Measurements from ENCODE around the gene PDZD8.
"Not testable (repeated sequence)": the region's sequence is repeated elsewhere in the genome, so short reads cannot be mapped to it uniquely, and the experiment has no call there.

Gene PDZD8

DNA sequence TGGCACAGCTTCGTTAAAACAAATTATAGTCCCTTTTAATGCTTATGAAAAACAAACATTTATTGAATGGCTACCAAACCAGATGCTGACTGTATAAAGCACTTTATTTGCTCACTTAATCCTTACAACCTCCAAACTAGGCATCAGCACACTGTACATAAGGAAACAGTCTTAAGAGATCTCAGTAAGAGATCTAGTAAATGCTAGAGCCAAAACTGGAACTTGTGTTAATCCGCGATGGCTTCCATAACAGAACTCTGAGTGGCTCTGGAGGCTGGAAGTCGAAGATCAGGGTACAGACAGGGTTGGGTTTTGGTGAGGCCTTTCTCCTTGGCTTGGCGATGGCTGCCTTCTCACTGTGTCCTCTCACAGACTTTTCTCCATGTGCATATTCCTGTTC, 27.0 kb downstream of the PDZD8 start:
- peak; percentile 42 for DNase-seq

DNA sequence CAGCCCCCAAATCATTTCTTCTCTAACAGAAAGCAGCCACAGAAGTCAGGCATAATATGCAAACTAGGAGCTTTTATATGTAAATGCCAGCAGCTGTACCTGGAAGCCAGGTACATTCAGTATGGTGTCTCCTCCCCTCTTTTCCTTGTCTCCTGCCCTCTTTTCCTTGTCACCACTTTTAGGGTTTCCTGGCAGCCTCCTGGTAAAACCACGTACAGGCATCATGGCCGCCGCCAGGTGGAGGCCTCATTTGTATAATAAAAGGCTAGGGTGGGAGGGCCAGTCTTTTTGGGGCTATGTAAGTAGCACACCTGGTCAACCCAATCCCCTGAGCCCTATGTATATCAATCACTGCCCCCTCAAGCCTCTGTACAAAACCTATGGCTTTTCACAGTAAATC, 28.7 kb downstream of the PDZD8 start:
- DNase-seq, result no peak

DNA sequence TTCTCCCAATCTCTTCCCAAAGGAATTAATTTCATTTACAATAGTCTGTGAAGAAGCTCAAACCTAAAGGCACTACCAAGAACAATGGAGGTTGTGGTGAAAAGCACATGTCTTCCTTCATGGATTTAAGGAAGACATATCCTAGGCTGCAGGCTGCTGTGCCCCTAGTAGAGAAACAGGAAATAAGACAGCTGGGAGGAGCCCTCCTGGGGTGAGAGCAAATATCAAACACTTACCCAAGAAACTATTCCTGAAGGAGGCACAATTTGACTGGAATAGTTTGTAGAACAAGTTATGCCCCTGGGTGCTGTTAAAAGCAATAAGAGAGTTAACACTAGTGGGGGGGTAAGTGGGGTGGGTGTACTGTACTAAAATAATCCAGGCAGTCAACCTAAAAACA, 30.1 kb downstream of the PDZD8 start:
- DNase-seq, result no peak

DNA sequence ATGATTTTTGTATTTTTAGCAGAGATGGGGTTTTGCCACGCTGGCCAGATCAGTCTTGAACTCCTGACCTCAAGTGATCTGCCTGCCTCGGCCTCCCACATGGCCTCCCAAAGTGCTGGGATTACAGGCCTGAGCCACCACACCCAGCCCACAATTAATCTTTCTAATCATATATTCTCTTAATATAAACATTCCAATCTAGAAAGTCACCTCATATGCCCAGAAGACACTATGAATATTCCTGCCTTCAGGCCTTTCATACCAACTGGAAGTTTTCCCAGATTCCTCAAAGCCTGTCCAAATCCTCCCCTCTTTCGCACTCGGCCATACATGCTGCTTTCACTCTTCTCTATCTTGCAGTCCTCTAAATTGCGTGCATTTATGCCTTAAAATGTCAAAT, 32.6 kb downstream of the PDZD8 start:
- no peak for DNase-seq

DNA sequence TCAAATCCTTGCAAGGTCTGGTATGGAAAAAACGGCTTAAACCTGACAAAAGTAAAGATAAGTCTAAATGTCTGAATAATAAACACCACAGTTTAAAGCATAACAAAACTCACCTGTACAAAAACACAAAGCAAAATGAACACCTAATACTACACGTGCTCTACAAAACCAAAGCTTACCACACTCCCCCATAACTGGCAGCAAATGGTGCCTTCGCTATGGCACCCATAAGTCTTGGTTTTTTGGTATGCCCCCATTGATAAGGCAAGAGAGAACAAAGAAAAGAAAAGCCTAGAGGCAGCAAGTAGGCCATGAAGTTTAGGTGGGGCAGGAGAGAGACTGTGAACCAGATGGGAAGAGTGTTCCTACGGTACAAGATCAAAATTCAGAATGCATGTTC, 34.2 kb downstream of the PDZD8 start:
- no peak for DNase-seq

DNA sequence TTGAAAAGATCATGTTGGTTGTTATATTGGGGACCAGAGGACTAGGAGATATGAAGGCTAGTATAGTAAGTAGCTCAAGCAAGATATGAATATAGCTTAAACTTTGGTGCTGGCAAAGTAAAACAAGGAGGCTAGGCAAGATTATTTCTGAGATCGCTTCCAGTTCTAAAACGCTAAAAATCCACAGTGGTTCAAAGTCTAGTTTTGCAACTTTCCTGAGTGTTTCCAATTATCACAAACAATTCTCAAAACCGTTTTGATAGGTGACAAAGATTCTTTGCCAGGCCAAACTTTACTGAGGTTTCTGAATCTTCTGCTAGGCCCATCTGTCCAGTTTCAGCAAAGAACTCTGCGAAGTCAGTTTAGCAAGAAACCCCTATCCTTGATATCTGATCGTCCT, 35.3 kb downstream of the PDZD8 start:
- DNase-seq, result no peak

DNA sequence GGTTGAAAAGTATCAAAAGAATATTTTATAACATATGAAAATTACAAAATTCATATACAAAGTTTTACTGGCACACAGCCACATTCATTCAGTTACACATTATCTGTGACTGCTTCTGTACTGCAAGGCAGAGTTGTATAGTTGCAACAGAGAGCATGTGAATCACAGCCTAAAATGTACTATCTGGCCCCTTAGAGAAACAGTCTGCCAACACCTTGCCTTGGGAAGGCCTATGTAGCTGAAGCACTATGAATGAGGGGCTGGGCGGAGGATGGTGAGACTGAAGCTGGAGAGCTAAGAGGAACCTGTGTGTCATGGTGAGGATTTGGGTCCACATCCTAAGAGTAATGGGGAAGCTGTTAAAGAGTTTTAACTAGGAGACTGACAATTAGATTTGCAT, 35.7 kb downstream of the PDZD8 start:
- DNase-seq, result peak; percentile 62

DNA sequence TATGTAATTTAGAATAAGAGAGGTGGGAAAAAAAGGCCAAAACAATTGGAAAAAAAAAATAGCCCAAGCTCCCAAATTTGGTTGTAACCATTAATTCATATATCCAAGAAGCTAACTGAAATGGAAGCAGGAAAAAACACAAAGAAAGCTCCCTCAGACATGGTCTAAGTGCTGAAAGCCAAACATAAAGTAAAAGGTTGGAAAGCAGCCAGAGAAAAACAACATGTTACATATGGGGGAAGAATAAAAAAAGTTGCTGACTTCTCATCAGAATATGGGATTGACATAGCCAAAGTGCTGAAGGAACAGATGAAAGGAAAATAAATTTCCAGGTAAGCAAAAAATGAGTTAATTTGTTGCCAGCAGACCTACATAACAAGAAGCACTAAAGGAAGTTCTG, 40.3 kb downstream of the PDZD8 start:
- peak; percentile 61 for DNase-seq

DNA sequence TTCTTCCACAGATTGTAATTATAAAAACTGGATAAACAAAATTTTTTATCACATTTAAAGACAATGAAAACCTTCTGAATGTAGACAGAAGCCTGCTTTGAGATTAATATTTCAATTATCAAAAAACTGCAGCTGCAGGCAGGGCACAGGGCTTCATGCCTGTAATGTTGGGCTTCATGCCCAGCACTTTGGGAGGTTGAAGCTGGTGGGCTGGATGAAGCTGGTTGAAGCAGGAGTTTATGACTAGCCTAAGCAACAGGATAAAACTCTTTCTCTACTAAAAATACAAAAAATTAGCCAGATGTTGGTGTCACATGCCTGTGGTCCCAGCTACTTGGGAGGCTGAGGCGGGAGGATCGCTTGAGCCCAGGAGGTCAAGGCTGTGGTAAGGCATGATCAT, 41.2 kb downstream of the PDZD8 start:
- DNase-seq, result peak; percentile 89

DNA sequence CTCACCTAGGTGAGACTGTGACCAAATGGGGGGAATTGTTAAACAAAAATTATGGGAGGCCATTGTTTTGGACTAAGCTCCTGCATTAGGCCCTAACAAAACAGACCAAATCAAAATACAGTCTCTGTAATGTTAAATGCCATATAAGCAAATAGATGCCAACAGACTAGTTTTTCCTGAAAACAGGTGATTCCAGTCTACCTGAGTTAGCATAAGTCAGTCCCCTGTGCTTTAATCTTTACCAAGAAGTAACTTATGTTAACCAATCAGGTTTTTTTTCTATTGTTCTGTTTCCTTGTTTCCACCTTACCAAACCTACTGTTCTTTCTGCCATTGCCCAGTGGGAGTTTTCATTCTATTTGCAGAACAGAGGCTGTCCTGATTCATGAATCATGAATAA, 48.0 kb downstream of the PDZD8 start:
- DNase-seq, result no peak

DNA sequence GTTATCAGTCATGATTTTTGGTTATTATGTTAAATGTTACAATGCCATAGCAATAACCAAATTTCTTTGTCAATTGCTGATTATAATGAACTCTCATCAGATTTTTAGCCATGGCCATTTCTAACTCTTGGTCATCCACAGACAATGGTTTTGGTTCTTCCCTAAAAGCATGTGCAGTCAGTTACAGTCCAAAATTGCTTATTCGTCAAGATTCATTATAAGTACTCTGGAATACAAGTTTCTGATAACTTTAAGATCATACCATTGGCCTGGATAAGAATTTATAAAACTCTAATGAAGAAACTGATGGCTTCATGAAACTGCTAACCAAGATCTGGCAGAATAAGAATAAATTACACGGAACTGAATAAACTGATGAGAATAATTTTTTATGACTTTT, 50.9 kb downstream of the PDZD8 start:
- DNase-seq, result no peak

DNA sequence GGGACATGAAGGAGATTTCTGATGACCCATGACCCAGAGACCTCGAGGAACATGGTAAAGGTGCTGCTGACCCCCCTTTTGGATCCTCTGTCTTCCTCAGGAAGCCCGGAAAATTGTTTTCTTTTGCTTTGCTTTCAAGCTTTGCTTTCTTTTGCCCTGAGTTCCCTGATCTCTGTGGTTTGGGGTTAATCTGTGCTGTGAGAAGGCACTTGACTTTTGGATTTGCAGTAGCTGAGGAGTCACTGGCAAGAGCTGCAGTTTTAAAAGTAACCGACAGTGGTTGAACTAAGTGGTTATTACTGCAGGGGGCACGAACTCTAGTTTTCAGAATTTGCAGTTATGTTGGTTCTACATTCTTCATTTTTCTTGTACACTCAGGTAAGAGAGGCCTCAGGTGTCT, 53.0 kb downstream of the PDZD8 start:
- peak; percentile 53 for DNase-seq

DNA sequence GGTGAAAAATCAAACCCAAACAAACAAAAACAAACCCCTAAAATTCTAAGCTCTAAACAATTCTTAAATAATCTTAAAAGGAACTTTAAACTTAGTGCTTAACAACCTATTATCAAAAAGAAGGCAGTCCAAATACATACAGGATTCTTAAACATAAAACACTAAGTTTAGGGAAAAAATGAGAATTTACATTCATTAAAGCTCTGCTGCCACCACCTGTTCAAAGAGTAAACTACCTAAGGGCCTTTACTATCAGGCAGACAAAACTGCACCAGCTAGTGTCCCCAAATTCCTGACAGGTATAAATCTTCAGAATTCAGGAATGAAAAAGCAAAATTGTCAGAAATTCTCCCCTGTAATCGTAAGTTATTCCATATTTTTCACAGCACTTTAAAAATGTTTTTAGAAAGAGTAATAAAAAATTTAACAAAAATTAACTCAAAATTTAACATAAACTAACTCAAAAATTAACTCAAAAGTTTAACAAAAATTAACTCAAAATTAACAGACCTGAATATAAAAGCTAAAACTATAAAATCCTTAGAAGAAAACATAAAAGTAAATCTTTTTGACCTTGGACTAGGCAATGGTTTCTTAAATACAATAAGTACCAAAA, 55.1 kb downstream of the PDZD8 start:
- DNase-seq, result peak; percentile 77

DNA sequence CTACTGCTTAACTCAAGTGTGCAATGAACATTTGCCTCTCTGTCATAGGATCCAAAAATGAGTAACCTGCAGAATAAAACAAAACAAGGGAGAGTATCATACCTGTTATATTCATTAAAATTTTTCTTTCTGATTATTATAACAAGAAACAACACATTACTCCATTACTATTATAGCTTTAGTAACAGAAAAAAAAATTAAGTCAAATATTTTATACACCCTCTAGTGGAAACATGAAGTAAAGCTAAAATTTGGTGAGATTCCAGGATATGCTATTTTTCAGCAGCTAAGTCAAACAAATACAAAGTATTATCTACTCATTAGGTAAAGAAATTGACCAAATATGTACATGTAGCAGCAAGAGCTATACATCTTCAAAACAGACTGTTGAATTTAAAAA, 56.3 kb downstream of the PDZD8 start:
- peak; percentile 51 for DNase-seq

DNA sequence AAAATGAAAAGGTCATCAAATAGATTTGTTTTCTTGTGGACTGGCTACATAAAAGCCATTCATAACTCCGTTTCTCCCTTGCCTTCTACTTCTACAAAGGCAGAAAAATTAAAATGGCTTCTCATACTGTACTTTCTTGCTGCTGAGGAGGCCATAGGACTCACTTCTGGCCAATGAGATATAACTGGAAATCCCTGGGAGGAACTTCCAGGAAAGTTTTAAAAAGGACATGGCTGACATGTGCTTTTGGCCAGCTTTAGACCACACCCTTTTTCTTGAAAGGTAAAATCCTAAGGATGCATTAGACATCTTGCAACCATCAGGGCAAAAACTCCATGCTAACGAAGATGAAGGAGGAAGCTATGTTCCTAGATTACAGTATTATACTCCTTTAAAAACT, 58.5 kb downstream of the PDZD8 start:
- no peak for DNase-seq

DNA sequence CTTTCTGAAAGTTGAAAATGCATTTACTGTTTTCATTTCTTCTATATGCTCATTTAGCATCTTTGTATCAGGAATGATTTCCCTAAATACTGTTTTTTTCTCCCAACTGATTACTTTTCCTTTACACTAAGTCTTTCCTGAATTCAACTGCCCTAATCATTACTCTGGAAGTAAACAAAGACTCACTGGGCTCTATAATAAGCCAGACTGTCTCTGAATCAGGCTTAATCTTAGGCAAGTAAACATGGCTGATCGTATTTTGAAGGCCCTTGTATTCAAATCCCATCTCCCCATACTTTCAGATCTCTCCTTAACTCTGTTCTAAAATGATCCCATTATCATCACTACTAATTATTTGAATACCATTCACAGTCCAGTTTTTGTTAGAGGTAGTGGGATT, 61.6 kb downstream of the PDZD8 start:
- DNase-seq, result no peak

DNA sequence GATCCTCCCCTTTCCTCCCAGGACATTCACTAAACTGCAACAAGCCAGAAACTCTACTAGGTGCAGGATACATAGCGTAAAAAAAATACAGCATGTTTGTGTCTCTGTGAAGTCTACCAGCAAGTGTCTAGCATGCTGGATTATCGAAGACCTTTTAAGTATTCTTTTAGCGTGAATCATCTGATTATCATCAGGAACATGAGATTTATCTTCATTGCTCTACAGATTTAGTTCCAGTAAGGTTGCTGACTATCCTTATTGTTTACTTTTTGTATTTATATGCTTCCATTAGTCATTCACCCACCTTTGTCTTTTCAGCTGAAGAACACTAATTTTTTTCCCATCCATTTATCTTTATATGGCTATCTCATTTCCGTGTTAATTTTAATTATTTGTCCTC, 62.8 kb downstream of the PDZD8 start:
- DNase-seq, result no peak

DNA sequence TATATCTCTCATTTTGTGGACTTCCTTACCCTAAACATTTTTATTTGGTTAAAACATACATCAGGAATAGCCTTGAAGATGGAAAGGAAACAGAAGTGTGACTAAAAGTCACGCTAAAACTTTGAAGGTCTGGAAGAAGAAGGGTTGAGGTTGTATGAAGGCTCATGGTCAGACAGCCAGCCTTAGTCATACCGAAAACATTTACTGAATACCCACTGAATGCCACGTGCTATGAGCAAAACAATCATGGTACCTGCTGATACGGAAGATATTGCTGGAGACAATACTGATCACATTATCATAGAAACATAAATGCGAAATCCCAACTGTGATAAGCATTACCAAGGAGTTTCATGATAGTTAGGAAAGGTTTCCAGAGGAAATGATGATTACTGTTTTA, 64.0 kb downstream of the PDZD8 start:
- DNase-seq, result no peak

DNA sequence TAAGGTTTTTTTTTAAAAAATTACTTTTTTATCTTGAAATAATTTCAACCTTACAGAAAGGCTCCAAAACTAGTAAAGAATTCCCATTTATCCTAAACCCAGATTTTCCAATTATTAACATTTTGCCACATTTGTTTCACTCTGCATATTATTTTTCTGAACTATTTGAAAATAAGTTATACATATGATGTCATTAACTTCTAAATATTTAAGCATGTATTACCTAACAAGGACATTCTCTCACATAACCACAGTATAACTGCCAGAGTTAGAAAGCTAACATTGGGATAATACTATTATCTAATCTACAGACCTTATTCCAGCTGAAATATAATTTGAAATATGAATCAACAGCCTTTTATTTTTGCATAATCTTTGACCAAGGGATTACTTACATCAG, 68.6 kb downstream of the PDZD8 start:
- DNase-seq, result no peak

DNA sequence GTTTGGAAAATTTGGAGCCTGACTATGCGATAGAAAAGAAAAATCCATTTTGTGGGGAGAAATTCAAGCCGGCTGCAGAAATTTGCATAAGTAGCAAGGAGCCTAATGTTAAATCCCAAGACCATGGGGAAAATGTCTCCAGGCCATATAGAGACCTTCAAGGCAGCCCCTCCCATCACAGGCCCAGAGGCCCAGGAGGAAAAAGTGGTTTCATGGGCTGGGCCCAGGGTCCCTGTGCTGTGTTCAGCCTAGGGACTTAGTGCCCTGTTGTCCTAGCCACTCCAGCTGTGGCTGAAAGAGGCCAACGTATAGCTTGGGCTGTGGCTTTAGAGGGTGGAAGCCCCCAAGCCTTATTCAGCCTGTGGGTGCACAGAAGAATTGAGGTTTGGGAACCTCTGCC, 71.8 kb downstream of the PDZD8 start:
- not testable (repeated sequence) for DNase-seq

DNA sequence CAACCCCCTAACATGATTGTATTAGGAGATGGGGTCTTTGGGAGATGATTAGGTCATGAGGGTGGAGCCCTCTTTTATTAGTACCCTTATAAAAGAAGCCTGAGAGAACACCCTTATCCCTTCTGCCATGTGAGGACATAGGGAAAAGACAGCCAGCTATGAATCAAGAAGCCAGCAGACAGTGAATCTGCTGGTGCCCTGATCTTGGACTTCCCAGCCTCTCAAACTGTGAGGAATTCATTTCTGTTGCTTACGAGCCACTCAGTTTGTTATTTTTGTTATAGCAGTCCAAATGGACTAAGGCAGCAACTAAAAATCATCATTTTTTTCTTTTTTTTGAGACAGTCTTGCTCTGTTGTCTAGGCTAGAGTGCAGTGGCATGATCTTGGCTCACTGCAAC, 74.6 kb downstream of the PDZD8 start:
- no peak for DNase-seq

DNA sequence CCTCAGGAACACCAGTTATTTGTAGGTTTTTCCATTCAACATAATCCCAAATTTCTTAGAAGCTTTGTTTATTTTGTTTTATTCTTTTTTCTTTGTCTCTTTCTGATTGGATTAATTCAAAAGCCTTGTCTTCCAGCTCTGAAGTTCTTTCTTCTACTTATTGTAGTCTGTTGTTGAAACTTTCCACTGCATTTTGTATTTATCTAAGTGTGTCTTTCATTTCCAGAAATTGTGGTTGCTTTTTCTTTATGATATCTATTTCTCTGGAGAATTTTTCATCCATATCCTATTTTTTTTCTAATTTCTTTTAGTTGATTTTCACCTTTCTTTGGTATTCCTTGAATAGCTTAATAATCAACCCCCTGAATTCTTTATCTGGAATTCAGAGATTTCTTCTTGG, 75.8 kb downstream of the PDZD8 start:
- DNase-seq, result no peak

DNA sequence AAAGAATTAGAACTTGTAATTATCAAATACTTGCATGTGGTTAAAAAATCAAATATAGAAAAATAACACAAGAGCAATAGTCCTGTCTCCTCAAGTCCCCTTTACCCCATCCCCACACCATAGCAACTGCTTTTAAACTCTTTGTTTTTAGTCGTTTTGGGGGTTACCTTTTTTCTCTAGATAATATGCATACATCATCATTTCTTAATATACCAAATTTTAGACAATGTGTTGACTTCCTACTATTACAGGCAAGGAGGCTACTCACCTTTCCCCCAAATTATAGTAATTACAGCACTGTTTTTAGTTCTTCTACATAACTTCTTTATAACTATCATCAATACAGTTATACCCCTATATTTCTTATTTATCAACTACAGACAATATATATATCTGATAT, 77.0 kb downstream of the PDZD8 start:
- no peak for DNase-seq

DNA sequence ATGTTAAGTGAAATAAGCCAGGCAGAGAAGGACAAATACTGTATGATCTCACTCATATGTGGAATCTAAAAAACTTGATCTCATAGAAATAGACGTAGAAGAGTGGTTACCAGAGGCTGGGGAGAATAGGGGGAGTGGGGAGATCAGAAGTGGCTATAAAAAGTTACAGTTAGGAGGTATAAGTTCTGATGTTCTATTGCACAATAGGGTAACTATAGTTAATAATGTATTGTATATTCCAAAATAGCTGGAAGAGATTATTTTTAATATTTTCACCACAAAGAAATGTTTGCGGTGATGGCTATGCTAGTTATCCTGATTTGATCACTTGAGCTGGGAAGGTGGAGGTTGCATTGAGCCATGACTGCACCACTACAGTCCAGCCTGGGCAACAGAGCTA, 80.5 kb downstream of the PDZD8 start:
- no peak for DNase-seq

DNA sequence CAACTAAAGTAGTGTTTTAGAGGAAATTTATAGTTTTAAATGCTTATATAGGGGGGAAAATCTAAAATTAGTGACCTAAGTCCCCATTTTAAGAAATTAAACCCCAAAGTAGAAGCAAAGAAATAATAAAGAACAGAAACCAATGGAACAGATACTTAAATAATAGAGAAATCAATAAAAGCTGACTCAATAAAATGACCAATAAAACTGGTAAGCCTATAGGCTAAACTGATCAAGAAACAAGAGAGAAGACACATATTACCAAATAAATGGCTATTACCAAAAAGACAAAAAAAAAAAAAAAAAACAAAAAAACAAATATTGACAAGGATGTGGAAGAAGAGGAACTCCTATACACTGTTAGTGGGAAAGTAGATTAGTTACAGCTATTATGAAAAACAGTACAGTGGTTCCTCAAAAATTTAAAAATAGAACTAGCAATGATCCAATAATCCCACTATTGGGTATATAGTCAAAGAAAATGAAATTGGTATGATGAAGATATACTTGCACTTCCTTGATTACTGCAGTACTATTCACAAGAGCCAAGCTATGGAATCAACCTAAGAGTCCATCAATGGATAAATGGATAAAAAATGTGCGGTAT, 81.1 kb downstream of the PDZD8 start:
- no peak for DNase-seq
